IMR-90 (cell line): ENCODE results near the gene TBRG4.

Source experiments
- BHLHE40 ChIP-seq: fragments of 150-350 bp; IDR thresholded peaks from 2 replicates; pipeline ENCODE4 v1.6.1; 2016; ENCODE audit warnings: mild to moderate bottlenecking, low read depth, low read length
- CEBPB ChIP-seq: IDR thresholded peaks from 2 replicates; pipeline ENCODE4 v1.6.1; 2012; ENCODE audit warnings: low read depth, low read length, improper control_type of control experiment
- CTCF ChIP-seq: conservative IDR thresholded peaks from 2 replicates; pipeline ENCODE4 v1.5.1; 2012; ENCODE audit warnings: mild to moderate bottlenecking, low read depth, low read length, improper control_type of control experiment
- ELK1 ChIP-seq: fragments of 150-350 bp; IDR thresholded peaks from 2 replicates; pipeline ENCODE4 v1.6.1; 2016; ENCODE audit warnings: low read depth, mild to moderate bottlenecking, low read length, moderate library complexity, borderline replicate concordance
- FOS ChIP-seq: fragments of 150-350 bp; IDR thresholded peaks from 2 replicates; pipeline ENCODE4 v1.6.1; 2016; ENCODE audit warnings: low read depth, low read length
- MAFK ChIP-seq: IDR thresholded peaks from 2 replicates; pipeline ENCODE4 v1.6.1; 2012; ENCODE audit warnings: low read depth, low read length, improper control_type of control experiment
- MAZ ChIP-seq: IDR thresholded peaks from 2 replicates; pipeline ENCODE4 v1.6.1; 2012; ENCODE audit warnings: low read depth, mild to moderate bottlenecking, low read length, improper control_type of control experiment, moderate library complexity, borderline replicate concordance
- NFE2L2 ChIP-seq: fragments of 150-350 bp; IDR thresholded peaks from 2 replicates; pipeline ENCODE4 v1.6.1; 2016; ENCODE audit warnings: low read depth, mild to moderate bottlenecking, low read length
- POLR2A ChIP-seq: IDR thresholded peaks from 2 replicates; pipeline ENCODE4 v1.6.1; 2012; ENCODE audit warnings: mild to moderate bottlenecking, low read depth, low read length
- RAD21 ChIP-seq: IDR thresholded peaks from 2 replicates; pipeline ENCODE4 v1.6.1; 2012; ENCODE audit warnings: low read length, improper control_type of control experiment
- RCOR1 ChIP-seq: IDR thresholded peaks from 2 replicates; pipeline ENCODE4 v1.6.1; 2012; ENCODE audit warnings: mild to moderate bottlenecking, low read length, improper control_type of control experiment; ENCODE audit not compliant: insufficient replicate concordance
- SMC3 ChIP-seq: fragments of 150-350 bp; IDR thresholded peaks from 2 replicates; pipeline ENCODE4 v1.6.1; 2016; ENCODE audit warnings: low read depth, mild to moderate bottlenecking, antibody characterized with exemption, low read length, moderate library complexity
- USF2 ChIP-seq: fragments of 150-350 bp; IDR thresholded peaks from 2 replicates; pipeline ENCODE4 v1.6.1; 2017; ENCODE audit warnings: mild to moderate bottlenecking, antibody characterized with exemption, low read length, low read depth

GRCh38 chr7:45072131-45073030 is 39.1 kb downstream of the TBRG4 start:
- TF ChIP-seq CTCF = no peak
- TF ChIP-seq SMC3 = no peak
- no peak for TF ChIP-seq RAD21
- TF ChIP-seq RCOR1 = no peak
- TF ChIP-seq POLR2A = no peak
- TF ChIP-seq CEBPB = no peak
- no peak for TF ChIP-seq FOS
- no peak for TF ChIP-seq NFE2L2
- no peak for TF ChIP-seq MAZ
- TF ChIP-seq BHLHE40 = no peak
- TF ChIP-seq ELK1 = no peak
- TF ChIP-seq MAFK = no peak
- TF ChIP-seq USF2 = no peak
